Thoracic aorta (tissue), 2 donors: ENCODE results near the gene PSMG3. TPM values are rescaled to one million over a fixed set of nuclear protein-coding genes. Genes with fewer than 3 reads are reported as not detected.

Experiments
- ATAC-seq: fragments of 150-250 bp; one replicate; pipeline ENCODE4 v1.8.0; 2017; ENCODE audit warnings: low read depth; ENCODE audit not compliant: insufficient number of reproducible peaks, low FRiP score
- DNase-seq: peaks from one replicate; pipeline ENCODE4 v3.0.0-alpha.2; 2020; ENCODE audit warnings: low spot score
- H3K27ac ChIP-seq, 2 donors: fragments of 200-600 bp; sonication (generic); 1 replicate in 1 of 2; 2 replicates in 1 of 2; pipeline ENCODE4 v1.5.1; 2016; ENCODE audit warnings: mild to moderate bottlenecking in 2 of 2, moderate library complexity in 2 of 2
- H3K27me3 ChIP-seq: fragments of 200-600 bp; sonication (generic); replicated peaks from 2 replicates; pipeline ENCODE4 v1.6.0; 2016; ENCODE audit warnings: mild to moderate bottlenecking; ENCODE audit not compliant: insufficient read depth
- H3K36me3 ChIP-seq: fragments of 200-600 bp; sonication (generic); one replicate; pipeline ENCODE4 v1.5.1; 2016
- H3K4me1 ChIP-seq, 2 donors: fragments of 200-600 bp; sonication (generic); 1 replicate in 1 of 2; 2 replicates in 1 of 2; pipeline versions ENCODE4 v1.5.1 to v1.6.0; 2016; ENCODE audit warnings: low read depth in 2 of 2, mild to moderate bottlenecking in 1 of 2; ENCODE audit not compliant: control insufficient read depth in 1 of 2
- H3K4me3 ChIP-seq: fragments of 200-600 bp; sonication (generic); 2 replicates; pipeline ENCODE4 v1.5.1; 2016; ENCODE audit warnings: mild to moderate bottlenecking
- H3K9me3 ChIP-seq: fragments of 200-600 bp; sonication (generic); 2 replicates; pipeline ENCODE4 v1.5.1; 2016
- total RNA-seq, 2 donors: library from RNA; depleted of rRNA; stranded (reverse); fragments of >200 nt; gene quantifications; one replicate each; pipeline versions ENCODE4 v1.1.0 to v1.2.3, GENCODE V29; 2016
- TF ChIP-seq, protein P1 (sequence below): fragments of 200-600 bp; sonication (generic); IDR thresholded peaks from one replicate; pipeline ENCODE4 v1.5.1; 2019; ENCODE audit warnings: antibody characterized with exemption

PSMG3 gene
- total RNA-seq, 2 donors from 2014 or later: 30.9 to 40.4 TPM

DNA sequence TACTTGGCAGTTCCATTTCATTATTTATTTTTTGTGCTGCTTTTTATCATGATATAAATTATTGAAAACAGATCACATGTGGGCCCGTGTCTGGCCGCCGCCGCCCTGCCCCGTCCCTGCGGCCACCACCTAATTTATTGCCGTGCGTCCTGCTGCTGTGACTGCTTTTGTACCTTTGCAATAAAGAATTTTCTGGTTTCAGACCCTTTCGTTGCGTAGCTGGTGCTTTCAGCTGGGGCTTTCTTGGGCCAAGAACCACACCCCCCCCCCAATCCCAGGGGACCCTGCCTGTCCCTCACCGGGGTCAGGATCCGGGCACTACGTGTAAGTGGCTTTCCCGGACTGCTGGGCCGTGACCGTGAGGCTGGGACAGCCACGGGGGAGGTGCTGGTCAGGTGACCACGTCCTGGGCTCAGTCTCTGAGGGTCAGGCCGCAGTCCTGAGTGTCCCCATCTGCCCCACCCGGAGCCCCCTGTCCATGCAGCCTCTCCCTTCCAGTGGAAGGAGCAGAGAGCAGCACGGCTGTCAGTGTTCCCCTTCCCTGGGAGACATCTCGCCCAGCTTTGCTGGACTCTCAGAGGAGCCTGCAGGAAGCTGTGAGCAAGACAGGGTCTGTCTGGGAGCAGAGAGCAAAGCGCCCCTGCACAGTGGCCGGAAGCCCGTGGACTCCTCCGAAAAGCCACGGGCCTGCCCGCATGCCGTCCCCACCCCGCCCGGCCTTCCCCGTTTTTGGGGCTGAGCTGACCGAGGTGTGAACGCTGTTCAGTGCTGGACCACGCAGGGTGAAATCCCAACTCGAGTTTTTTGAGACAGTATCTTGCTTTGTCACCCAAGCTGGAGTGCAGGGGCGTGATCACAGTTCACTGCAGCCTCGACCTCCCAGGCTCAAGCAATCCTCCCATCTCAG, 26.7 kb downstream of the PSMG3 start:
- TF ChIP-seq, protein P1, sequence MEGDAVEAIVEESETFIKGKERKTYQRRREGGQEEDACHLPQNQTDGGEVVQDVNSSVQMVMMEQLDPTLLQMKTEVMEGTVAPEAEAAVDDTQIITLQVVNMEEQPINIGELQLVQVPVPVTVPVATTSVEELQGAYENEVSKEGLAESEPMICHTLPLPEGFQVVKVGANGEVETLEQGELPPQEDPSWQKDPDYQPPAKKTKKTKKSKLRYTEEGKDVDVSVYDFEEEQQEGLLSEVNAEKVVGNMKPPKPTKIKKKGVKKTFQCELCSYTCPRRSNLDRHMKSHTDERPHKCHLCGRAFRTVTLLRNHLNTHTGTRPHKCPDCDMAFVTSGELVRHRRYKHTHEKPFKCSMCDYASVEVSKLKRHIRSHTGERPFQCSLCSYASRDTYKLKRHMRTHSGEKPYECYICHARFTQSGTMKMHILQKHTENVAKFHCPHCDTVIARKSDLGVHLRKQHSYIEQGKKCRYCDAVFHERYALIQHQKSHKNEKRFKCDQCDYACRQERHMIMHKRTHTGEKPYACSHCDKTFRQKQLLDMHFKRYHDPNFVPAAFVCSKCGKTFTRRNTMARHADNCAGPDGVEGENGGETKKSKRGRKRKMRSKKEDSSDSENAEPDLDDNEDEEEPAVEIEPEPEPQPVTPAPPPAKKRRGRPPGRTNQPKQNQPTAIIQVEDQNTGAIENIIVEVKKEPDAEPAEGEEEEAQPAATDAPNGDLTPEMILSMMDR: no peak
- ATAC-seq (no peak), DNase-seq (no peak)
- Histone ChIP-seq H3K4me3 (no peak overlapping the region), H3K4me1 (peaks cover 4 to 19% of the 10 kb centered on the region in 2 donors), H3K36me3 (peaks cover 45% of the 10 kb centered on the region), H3K27ac (no peak overlapping the region), H3K27me3 (no peaks in the 10 kb centered on the region), H3K9me3 (no peaks in the 10 kb centered on the region)

DNA sequence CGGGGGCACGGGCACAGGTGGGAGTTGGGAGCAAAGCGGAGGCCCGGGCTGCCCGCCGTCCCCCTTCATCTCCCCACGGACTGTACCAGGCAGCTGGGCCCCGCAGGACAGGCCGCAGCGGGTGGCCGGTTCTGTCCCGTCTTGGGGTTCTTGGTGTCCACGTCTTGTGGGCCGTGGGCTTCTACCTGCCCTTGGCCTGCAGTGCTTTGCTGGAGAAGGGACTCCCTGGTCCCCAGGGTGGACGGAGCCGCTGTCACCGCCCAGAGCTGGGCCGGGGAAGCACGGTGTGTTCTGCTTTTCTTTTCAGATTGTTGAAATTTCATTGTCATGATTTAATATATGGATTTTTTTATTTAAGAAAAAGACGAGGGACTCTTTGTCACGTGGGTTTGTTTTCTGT, 27.5 kb downstream of the PSMG3 start:
- Histone ChIP-seq H3K36me3 (peaks cover 45% of the 10 kb centered on the region), H3K4me1 (peaks cover 4 to 19% of the 10 kb centered on the region in 2 donors), H3K4me3 (no peak overlapping the region), H3K27ac (no peak overlapping the region), H3K9me3 (no peaks in the 10 kb centered on the region), H3K27me3 (no peaks in the 10 kb centered on the region)
- TF ChIP-seq, protein P1: no peak
- ATAC-seq (no peak), DNase-seq (no peak)

DNA sequence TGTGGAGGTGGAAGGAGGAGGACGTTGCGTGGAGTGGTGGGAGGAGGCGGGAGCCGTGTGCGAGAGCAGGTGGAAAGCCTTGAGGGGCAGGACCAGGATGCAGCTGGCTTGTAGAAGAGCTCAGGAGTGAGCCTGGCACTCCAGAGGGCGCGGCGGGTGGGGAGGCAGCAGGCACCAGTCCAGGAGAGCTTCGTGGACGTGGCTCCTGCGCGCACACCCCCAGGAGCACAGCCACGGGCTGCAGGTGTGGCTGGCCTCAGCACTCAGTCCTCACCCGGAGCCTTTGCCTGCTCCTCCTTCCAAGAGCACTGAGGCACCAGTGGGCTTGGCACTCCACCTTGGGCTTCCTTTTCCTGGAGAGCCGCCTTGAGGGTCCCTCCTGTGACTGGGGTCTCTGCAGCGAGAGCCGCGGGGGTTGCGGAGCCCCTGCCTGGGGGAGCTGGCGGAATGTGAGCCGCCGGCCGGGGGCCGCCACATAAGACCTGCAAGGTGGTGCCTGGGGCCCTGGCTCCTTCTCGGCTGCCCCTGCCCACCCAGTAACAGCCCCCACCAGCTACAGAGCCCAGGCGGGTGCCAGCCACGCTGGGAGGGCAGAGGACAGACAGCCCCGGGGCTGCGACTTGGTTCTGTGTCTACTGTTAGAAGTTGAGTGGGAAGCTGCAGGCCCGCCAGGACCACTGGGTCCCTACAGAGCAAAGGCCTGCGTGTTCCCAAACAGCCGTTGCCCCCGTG, 28.2 kb downstream of the PSMG3 start:
- Histone ChIP-seq H3K4me1 (peaks cover 4 to 24% of the 10 kb centered on the region in 2 donors), H3K27me3 (no peaks in the 10 kb centered on the region), H3K9me3 (no peaks in the 10 kb centered on the region), H3K27ac (no peak overlapping the region), H3K4me3 (no peak overlapping the region), H3K36me3 (peaks cover 45% of the 10 kb centered on the region)
- TF ChIP-seq, protein P1: no peak
- DNase-seq: no peak
- ATAC-seq: no peak

DNA sequence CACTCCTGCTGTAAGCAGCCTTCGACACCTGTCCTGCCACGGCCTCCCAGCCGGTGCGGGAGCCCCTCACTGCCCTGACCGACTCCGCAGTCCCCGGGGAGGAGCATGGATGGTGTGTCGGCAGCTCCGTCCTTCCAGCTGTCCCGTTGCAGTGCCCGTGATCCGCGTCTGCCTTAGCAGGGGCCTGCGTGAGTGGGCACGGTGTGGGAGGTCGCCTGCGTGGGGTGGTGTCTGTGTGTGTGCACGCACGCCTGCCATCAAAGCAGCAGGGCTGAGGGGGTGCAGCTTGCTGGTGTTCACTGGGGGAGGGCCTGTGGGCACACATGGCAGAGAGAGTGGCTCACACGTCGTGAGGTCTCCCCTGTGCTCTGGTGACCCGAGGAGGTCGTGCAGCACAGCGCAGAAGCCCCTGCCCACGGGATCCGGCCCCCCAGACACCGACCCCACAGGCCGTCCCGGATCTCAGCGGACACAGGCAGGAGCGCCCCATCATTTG, 29.0 kb downstream of the PSMG3 start:
- no peaks in the 10 kb centered on the region for H3K9me3 ChIP-seq
- peaks cover 8 to 32% of the 10 kb centered on the region in 2 donors for H3K4me1 ChIP-seq
- H3K4me3 ChIP-seq: no peak overlapping the region
- no peak for DNase-seq
- peaks cover 45% of the 10 kb centered on the region for H3K36me3 ChIP-seq
- no peak for ATAC-seq
- H3K27ac ChIP-seq: no peak overlapping the region
- TF ChIP-seq, protein P1: no peak
- H3K27me3 ChIP-seq: no peaks in the 10 kb centered on the region
